H1 (cell line): Measurements from ENCODE around the gene CDK8. TPM values are rescaled to one million over a fixed set of nuclear protein-coding genes. Genes with fewer than 3 reads are reported as not detected.

Experiments used
- CTCF ChIA-PET: fragments of 300-600 bp; sonication (Branson Sonifier 250); formaldehyde crosslinking; loops from one replicate; lab custom pipeline; 2021; ENCODE audit not compliant: partially characterized antibody; lab: Charles Lee
- POLR2A ChIA-PET: fragments of 300-600 bp; sonication (Branson Sonifier 250); formaldehyde crosslinking; loops from one replicate; lab custom pipeline; 2021; ENCODE audit warnings: inconsistent platforms; ENCODE audit not compliant: partially characterized antibody; lab: Charles Lee
- DNase-seq, 2 experiments: peaks; one replicate each; pipeline versions ENCODE4 v3.0.0 to v3.0.0-alpha.2; 2010 to 2022; ENCODE audit warnings: low spot score in 2 of 2, low read depth in 1 of 2, mixed read lengths in 1 of 2
- FAIRE-seq: peaks from 2 replicates; lab custom pipeline; 2011; peaks lifted over from hg19 to GRCh38; lab: Jason Lieb, UNC
- H2AFZ ChIP-seq: 2 replicates; pipeline ENCODE4 v1.8.1; 2012; ENCODE audit warnings: low read length, inconsistent platforms
- H2AK5ac ChIP-seq: 2 replicates; pipeline ENCODE4 v1.6.1; 2013; ENCODE audit warnings: low read depth, low read length
- H2BK120ac ChIP-seq: replicated peaks from 2 replicates; pipeline ENCODE3; 2013; ENCODE audit warnings: low read depth, low read length, inconsistent platforms
- H2BK12ac ChIP-seq: 2 replicates; pipeline ENCODE4 v1.6.1; 2013; ENCODE audit warnings: low read depth, low read length
- H2BK15ac ChIP-seq: 2 replicates; pipeline ENCODE4 v1.6.1; 2013; ENCODE audit warnings: low read length
- H2BK20ac ChIP-seq: 2 replicates; pipeline ENCODE4 v1.6.1; 2013; ENCODE audit warnings: low read length
- H2BK5ac ChIP-seq: 2 replicates; pipeline ENCODE4 v1.6.1; 2013; ENCODE audit warnings: low read depth, low read length
- H3K14ac ChIP-seq: 2 replicates; pipeline ENCODE4 v1.6.1; 2013; ENCODE audit warnings: inconsistent platforms; ENCODE audit not compliant: insufficient read length
- H3K18ac ChIP-seq: 2 replicates; pipeline ENCODE4 v1.6.1; 2013; ENCODE audit warnings: low read length; ENCODE audit errors: extremely low read depth
- H3K23ac ChIP-seq: 2 replicates; pipeline ENCODE4 v1.6.1; 2013; ENCODE audit warnings: inconsistent platforms; ENCODE audit not compliant: insufficient read length
- H3K23me2 ChIP-seq: 2 replicates; pipeline ENCODE4 v1.6.1; 2013; ENCODE audit warnings: low read depth, low read length
- H3K27ac ChIP-seq: 2 replicates; pipeline ENCODE4 v1.6.1; 2011; ENCODE audit warnings: low read depth, low read length, inconsistent platforms
- H3K27me3 ChIP-seq, 4 experiments: replicated peaks in 1 of 4; 1 replicate in 1 of 4; 2 replicates in 3 of 4; pipeline versions ENCODE4 v1.6.1 to v1.8.1; 2011 to 2013; ENCODE audit warnings: low read length in 3 of 4, mild to moderate bottlenecking in 3 of 4, inconsistent platforms in 2 of 4, mixed read lengths in 2 of 4, moderate library complexity in 1 of 4; ENCODE audit not compliant: control insufficient read depth in 3 of 4, insufficient read depth in 3 of 4; ENCODE audit errors: extremely low read depth in 1 of 4
- H3K36me3 ChIP-seq, 4 experiments: 2 replicates each; pipeline versions ENCODE4 v1.6.1 to v1.8.1; 2011 to 2013; ENCODE audit warnings: mild to moderate bottlenecking in 4 of 4, low read length in 3 of 4, moderate library complexity in 2 of 4, control low read depth in 1 of 4, inconsistent platforms in 1 of 4; ENCODE audit not compliant: insufficient read depth in 4 of 4, control insufficient read depth in 2 of 4
- H3K4ac ChIP-seq: replicated peaks from 2 replicates; pipeline ENCODE3; 2013; ENCODE audit warnings: low read length, low read depth, mixed read lengths, inconsistent platforms; ENCODE audit not compliant: insufficient read length
- H3K4me1 ChIP-seq, 4 experiments: replicated peaks in 1 of 4; 1 replicate in 1 of 4; 2 replicates in 3 of 4; pipeline versions ENCODE4 v1.6.1 to v1.8.1; 2011 to 2013; ENCODE audit warnings: low read length in 3 of 4, inconsistent platforms in 2 of 4, mixed read lengths in 1 of 4; ENCODE audit not compliant: insufficient read depth in 4 of 4, control insufficient read depth in 3 of 4
- H3K4me2 ChIP-seq, 2 experiments: 2 replicates each; pipeline versions ENCODE4 v1.6.1 to v1.8.1; 2011 to 2013; ENCODE audit warnings: low read depth in 2 of 2, low read length in 2 of 2, control low read depth in 1 of 2, inconsistent platforms in 1 of 2, mild to moderate bottlenecking in 1 of 2; ENCODE audit not compliant: insufficient read depth in 1 of 2
- H3K4me3 ChIP-seq, 4 experiments: fragments of 200-600, 300-600 bp in 1 of 4; sonication (generic), shearing (Covaris generic), sonication (Bioruptor Twin) in 1 of 4; 2 replicates each; pipeline versions ENCODE4 v1.5.1 to v1.8.1; 2011 to 2016; ENCODE audit warnings: low read length in 4 of 4, low read depth in 3 of 4, control low read depth in 2 of 4, inconsistent platforms in 2 of 4, mild to moderate bottlenecking in 2 of 4, mixed read lengths in 1 of 4, moderate library complexity in 1 of 4; ENCODE audit not compliant: insufficient read depth in 2 of 4; ENCODE audit errors: extremely low read depth in 1 of 4
- H3K56ac ChIP-seq: replicated peaks from 2 replicates; pipeline ENCODE3; 2013; ENCODE audit warnings: low read depth, mild to moderate bottlenecking, mixed read lengths, low read length, inconsistent platforms; ENCODE audit not compliant: insufficient read length
- H3K79me1 ChIP-seq: 2 replicates; pipeline ENCODE4 v1.6.1; 2013; ENCODE audit warnings: low read depth, low read length, control low read depth
- H3K79me2 ChIP-seq, 2 experiments: 2 replicates each; pipeline versions ENCODE4 v1.6.1 to v1.8.1; 2012 to 2013; ENCODE audit warnings: low read length in 2 of 2, mild to moderate bottlenecking in 2 of 2, inconsistent platforms in 1 of 2; ENCODE audit not compliant: insufficient read depth in 2 of 2, control insufficient read depth in 1 of 2
- H3K9ac ChIP-seq, 4 experiments: replicated peaks in 1 of 4; 1 replicate in 1 of 4; 2 replicates in 3 of 4; pipeline versions ENCODE4 v1.6.1 to v1.8.1; 2011 to 2013; ENCODE audit warnings: low read depth in 3 of 4, low read length in 3 of 4, control low read depth in 2 of 4, mild to moderate bottlenecking in 2 of 4, moderate library complexity in 2 of 4, inconsistent platforms in 1 of 4; ENCODE audit errors: extremely low read depth in 1 of 4
- H3K9me3 ChIP-seq, 2 experiments: 2 replicates each; pipeline versions ENCODE4 v1.6.1 to v1.8.1; 2012 to 2013; ENCODE audit warnings: mild to moderate bottlenecking in 2 of 2, moderate library complexity in 2 of 2, control low read depth in 1 of 2, inconsistent platforms in 1 of 2, low read depth in 1 of 2, low read length in 1 of 2, mixed read lengths in 1 of 2; ENCODE audit not compliant: insufficient read depth in 2 of 2
- H4K20me1 ChIP-seq, 2 experiments: replicated peaks in 1 of 2; 2 replicates each; pipeline versions ENCODE3 to v1.8.1; 2011 to 2013; ENCODE audit warnings: inconsistent platforms in 2 of 2, low read length in 2 of 2, mild to moderate bottlenecking in 1 of 2; ENCODE audit not compliant: insufficient read depth in 2 of 2, control insufficient read depth in 1 of 2
- H4K5ac ChIP-seq: 2 replicates; pipeline ENCODE4 v1.6.1; 2013; ENCODE audit warnings: low read length, low read depth, mixed read lengths, inconsistent platforms; ENCODE audit not compliant: insufficient read length
- H4K8ac ChIP-seq: 2 replicates; pipeline ENCODE4 v1.8.0; 2013; ENCODE audit warnings: mild to moderate bottlenecking, moderate library complexity, low read length, inconsistent platforms; ENCODE audit not compliant: insufficient read depth; ENCODE audit errors: extremely low read depth
- H4K91ac ChIP-seq: replicated peaks from 2 replicates; pipeline ENCODE3; 2013; ENCODE audit warnings: low read length, mixed read lengths, inconsistent platforms; ENCODE audit not compliant: insufficient read length
- KDM1A ChIP-seq: fragments of 200-600, 300-600 bp; sonication (generic); IDR thresholded peaks from 2 replicates; pipeline ENCODE4 v1.7.1; 2016; ENCODE audit warnings: mild to moderate bottlenecking, low read length, borderline replicate concordance
- SUZ12 ChIP-seq: fragments of 200-600 bp; sonication (generic); IDR thresholded peaks from 2 replicates; pipeline ENCODE4 v1.6.1; 2012; ENCODE audit warnings: mild to moderate bottlenecking, inconsistent platforms, low read length, moderate library complexity, mixed read lengths
- polyA plus RNA-seq, 7 experiments: library from polyadenylated mRNA; depleted of rRNA in 3 of 7; stranded (reverse) in 5 of 7; unstranded in 2 of 7; fragments of >200 nt in 5 of 7; fragments of 200-250 nt in 2 of 7; gene quantifications; 1 replicate in 5 of 7; 2 replicates in 1 of 7; 4 replicates in 1 of 7; pipeline versions ENCODE4 v1.2.1 to v1.2.3, GENCODE V29; 2011 to 2013; ENCODE audit warnings: missing spikeins in 2 of 7, mixed read lengths in 2 of 7
- total RNA-seq: library from RNA; stranded (reverse); fragmentation: NEBNext Ultra II Directional; extraction: Animal tissue kit (Norgen Biotek cat#: 25700); gene quantifications from 2 replicates; pipeline ENCODE4 v1.2.1, GENCODE V29; 2021

The CDK8 gene
- total and polyA plus RNA-seq, 2 of the 8 experiments (the other 6 are each of a cell fraction or from before 2014, with no cell fraction given): 22.1 to 25.6 TPM

GRCh38 chr13:26308250-26308649 lies 54.3 kb downstream of the CDK8 start:
- ChIA-PET POLR2A (no interaction called here), CTCF (interaction anchor here (0.7 kb wide), 4 partner anchors 10 to 109 kb away, joined by 3 to 6 read pairs (median 3); no protein-coding TSS in a partner anchor)
- H3K4ac ChIP-seq: no peak overlapping the region
- H3K4me1 ChIP-seq: no peaks in the 10 kb centered on the region
- no peaks in the 10 kb centered on the region for H3K27me3 ChIP-seq
- no peak overlapping the region for H3K14ac ChIP-seq
- no peak overlapping the region for H3K27ac ChIP-seq
- no peak overlapping the region for H4K91ac ChIP-seq
- no peak overlapping the region for H3K4me2 ChIP-seq
- no peak overlapping the region for H3K9ac ChIP-seq
- H2AK5ac ChIP-seq: no peak overlapping the region
- H3K36me3 ChIP-seq: no peaks in the 10 kb centered on the region
- TF ChIP-seq KDM1A (0 out of 2 replicates have a peak, but pooled peaks have one; percentile 12), SUZ12 (no peak)
- peaks cover 0 to 8% of the 10 kb centered on the region in 2 experiments for H4K20me1 ChIP-seq
- H2BK120ac ChIP-seq: no peak overlapping the region
- no peak overlapping the region for H2AFZ ChIP-seq
- H3K79me2 ChIP-seq: peaks cover 4 to 89% of the 10 kb centered on the region in 2 experiments; a peak in 3 of 4 replicates
- no peak overlapping the region for H3K18ac ChIP-seq
- H4K8ac ChIP-seq: no peak overlapping the region
- H4K5ac ChIP-seq: no peak overlapping the region
- no peak overlapping the region for H2BK15ac ChIP-seq
- H2BK5ac ChIP-seq: no peak overlapping the region
- no peak overlapping the region for H2BK12ac ChIP-seq
- no peak overlapping the region for H3K56ac ChIP-seq
- FAIRE-seq: no peak
- H3K23me2 ChIP-seq: no peaks in the 10 kb centered on the region
- no peak overlapping the region for H2BK20ac ChIP-seq
- no peak overlapping the region for H3K23ac ChIP-seq
- H3K79me1 ChIP-seq: peaks cover 6% of the 10 kb centered on the region
- H3K9me3 ChIP-seq: no peaks in the 10 kb centered on the region
- H3K4me3 ChIP-seq: no peak overlapping the region
- no peak for DNase-seq
